ENCODE results near the gene EPB41. TPM values are rescaled to one million over a fixed set of nuclear protein-coding genes. Genes with fewer than 3 reads are reported as not detected.

EPB41 gene
- total RNA-seq, 1 experiment from 2014 or later = 20.2 TPM

DNA sequence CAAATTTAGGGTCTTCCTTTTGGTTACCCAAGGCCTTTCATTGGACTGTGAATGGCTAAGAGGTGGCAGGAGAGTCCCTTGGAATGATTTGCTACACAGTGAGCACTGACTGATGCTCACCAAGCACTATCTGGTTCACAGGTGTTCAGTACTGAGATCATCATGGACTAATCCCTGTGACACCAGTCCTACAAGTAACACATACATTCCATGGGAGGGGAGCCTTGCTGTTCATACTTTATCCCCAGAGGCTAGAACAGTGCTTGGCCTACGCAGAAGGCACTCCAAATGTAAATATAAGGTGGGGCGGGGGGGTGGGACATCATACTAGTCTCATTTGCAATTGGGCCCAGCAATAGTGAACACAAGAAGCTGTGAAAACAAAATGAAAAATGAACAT, 229.8 kb downstream of the EPB41 start:
- no peaks in the 10 kb centered on the region for H3K27me3 ChIP-seq (ENCODE audit: control insufficient read depth, insufficient read depth, low read length)
- POLR2A ChIA-PET = no interaction called here
- ATAC-seq (no peak), DNase-seq (ENCODE audit: low read depth, low spot score) (no peak)
- H3K36me3 ChIP-seq (ENCODE audit: control insufficient read depth, insufficient read depth, low read length) = peaks cover 12% of the 10 kb centered on the region; the same call in 1 of the 2 replicates
- BruUV-seq (replicated peaks) = no TSS peak
- intact Hi-C loops (cut with micrococcal nuclease; ENCODE audit: unreplicated experiment) (no loop called here), in situ Hi-C loops (cut with HindIII; ENCODE audit: low pct_unique_long_range_greater_than_20kb, low sequenced_read_pairs) (no loop called here)
- CTCF ChIA-PET = interaction anchor here (0.6 kb wide), 1 partner anchor 488 kb away, joined by 4 read pairs; no protein-coding TSS in a partner anchor
- TF ChIP-seq SIN3A (IDR thresholded peaks at IDR 0.05; ENCODE audit: borderline replicate concordance, insufficient read depth, low read depth, low read length) (no peak), TCF7L2 (IDR thresholded peaks at IDR 0.05; ENCODE audit: low read depth, low read length) (no peak), POLR2AphosphoS5 (IDR thresholded peaks at IDR 0.05; ENCODE audit: low read depth, low read length) (no peak)
- TF ChIP-seq, protein P1, sequence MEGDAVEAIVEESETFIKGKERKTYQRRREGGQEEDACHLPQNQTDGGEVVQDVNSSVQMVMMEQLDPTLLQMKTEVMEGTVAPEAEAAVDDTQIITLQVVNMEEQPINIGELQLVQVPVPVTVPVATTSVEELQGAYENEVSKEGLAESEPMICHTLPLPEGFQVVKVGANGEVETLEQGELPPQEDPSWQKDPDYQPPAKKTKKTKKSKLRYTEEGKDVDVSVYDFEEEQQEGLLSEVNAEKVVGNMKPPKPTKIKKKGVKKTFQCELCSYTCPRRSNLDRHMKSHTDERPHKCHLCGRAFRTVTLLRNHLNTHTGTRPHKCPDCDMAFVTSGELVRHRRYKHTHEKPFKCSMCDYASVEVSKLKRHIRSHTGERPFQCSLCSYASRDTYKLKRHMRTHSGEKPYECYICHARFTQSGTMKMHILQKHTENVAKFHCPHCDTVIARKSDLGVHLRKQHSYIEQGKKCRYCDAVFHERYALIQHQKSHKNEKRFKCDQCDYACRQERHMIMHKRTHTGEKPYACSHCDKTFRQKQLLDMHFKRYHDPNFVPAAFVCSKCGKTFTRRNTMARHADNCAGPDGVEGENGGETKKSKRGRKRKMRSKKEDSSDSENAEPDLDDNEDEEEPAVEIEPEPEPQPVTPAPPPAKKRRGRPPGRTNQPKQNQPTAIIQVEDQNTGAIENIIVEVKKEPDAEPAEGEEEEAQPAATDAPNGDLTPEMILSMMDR (IDR thresholded peaks at IDR 0.05) = no peak
- TF ChIP-seq, protein P2, sequence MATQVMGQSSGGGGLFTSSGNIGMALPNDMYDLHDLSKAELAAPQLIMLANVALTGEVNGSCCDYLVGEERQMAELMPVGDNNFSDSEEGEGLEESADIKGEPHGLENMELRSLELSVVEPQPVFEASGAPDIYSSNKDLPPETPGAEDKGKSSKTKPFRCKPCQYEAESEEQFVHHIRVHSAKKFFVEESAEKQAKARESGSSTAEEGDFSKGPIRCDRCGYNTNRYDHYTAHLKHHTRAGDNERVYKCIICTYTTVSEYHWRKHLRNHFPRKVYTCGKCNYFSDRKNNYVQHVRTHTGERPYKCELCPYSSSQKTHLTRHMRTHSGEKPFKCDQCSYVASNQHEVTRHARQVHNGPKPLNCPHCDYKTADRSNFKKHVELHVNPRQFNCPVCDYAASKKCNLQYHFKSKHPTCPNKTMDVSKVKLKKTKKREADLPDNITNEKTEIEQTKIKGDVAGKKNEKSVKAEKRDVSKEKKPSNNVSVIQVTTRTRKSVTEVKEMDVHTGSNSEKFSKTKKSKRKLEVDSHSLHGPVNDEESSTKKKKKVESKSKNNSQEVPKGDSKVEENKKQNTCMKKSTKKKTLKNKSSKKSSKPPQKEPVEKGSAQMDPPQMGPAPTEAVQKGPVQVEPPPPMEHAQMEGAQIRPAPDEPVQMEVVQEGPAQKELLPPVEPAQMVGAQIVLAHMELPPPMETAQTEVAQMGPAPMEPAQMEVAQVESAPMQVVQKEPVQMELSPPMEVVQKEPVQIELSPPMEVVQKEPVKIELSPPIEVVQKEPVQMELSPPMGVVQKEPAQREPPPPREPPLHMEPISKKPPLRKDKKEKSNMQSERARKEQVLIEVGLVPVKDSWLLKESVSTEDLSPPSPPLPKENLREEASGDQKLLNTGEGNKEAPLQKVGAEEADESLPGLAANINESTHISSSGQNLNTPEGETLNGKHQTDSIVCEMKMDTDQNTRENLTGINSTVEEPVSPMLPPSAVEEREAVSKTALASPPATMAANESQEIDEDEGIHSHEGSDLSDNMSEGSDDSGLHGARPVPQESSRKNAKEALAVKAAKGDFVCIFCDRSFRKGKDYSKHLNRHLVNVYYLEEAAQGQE (IDR thresholded peaks at IDR 0.05; ENCODE audit: insufficient read depth in 1 of 2, low read depth in 2 of 2, low read length in 1 of 2) = no peak
- no peak overlapping the region for H3K27ac ChIP-seq (ENCODE audit: low read length)
- no peak overlapping the region for H3K4me3 ChIP-seq (ENCODE audit: low read depth in 2 of 2, low read length in 2 of 2)
- H3K4me1 ChIP-seq (ENCODE audit: control insufficient read depth, insufficient read depth, low read length) = no peaks in the 10 kb centered on the region
- H3K9me3 ChIP-seq (ENCODE audit: control insufficient read depth, insufficient read depth, low read depth, low read length) = no peaks in the 10 kb centered on the region

DNA sequence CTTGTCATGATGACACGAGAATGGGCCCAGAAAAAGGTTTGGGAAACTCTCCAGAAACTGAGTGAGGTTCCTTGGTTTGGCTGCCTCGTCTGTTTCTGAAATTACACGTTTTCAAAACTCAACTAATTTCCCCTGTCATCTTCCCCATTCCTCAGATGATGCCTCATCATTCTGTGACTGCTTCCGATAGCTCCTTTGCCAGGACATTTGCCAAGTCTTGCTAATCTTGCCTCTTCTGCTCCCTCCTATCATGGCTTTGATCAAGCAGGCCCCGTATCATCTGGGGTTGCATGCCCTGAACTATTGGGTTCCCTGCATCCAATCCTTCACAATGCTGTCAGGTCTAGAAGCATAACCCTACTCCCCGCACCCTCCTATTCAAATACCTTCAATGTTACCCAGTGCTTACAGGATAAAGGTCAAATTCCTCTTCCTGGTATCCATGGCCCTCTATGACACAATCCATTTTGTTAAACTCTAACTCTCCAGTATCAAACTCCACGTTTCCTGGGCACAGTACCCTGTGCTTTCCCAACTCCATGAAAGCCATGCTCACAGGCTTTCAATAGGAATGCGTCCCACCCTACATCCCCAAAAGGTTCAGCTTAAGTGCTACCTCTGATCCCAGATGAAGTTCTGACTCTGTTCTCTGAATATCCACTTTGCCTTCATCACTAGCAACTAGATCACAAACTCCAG, 231.5 kb downstream of the EPB41 start:
- no peak for DNase-seq (ENCODE audit: low read depth, low spot score)
- H3K4me1 ChIP-seq (ENCODE audit: control insufficient read depth, insufficient read depth, low read length) = no peaks in the 10 kb centered on the region
- no peaks in the 10 kb centered on the region for H3K27me3 ChIP-seq (ENCODE audit: control insufficient read depth, insufficient read depth, low read length)
- H3K9me3 ChIP-seq (ENCODE audit: control insufficient read depth, insufficient read depth, low read depth, low read length) = no peaks in the 10 kb centered on the region
- TF ChIP-seq TCF7L2 (IDR thresholded peaks at IDR 0.05; ENCODE audit: low read depth, low read length) (no peak), SIN3A (IDR thresholded peaks at IDR 0.05; ENCODE audit: borderline replicate concordance, insufficient read depth, low read depth, low read length) (no peak), POLR2AphosphoS5 (IDR thresholded peaks at IDR 0.05; ENCODE audit: low read depth, low read length) (no peak; the same call in 1 of the 2 replicates)
- TF ChIP-seq, protein P2 (IDR thresholded peaks at IDR 0.05; ENCODE audit: insufficient read depth in 1 of 2, low read depth in 2 of 2, low read length in 1 of 2) = no peak
- TF ChIP-seq, protein P1 (IDR thresholded peaks at IDR 0.05) = no peak
- H3K4me3 ChIP-seq (ENCODE audit: low read depth in 2 of 2, low read length in 2 of 2) = no peak overlapping the region
- intact Hi-C loops (cut with micrococcal nuclease; ENCODE audit: unreplicated experiment) (no loop called here), in situ Hi-C loops (cut with HindIII; ENCODE audit: low pct_unique_long_range_greater_than_20kb, low sequenced_read_pairs) (no loop called here)
- ChIA-PET POLR2A (no interaction called here), CTCF (no interaction called here)
- peaks cover 15% of the 10 kb centered on the region; the same call in 1 of the 2 replicates for H3K36me3 ChIP-seq (ENCODE audit: control insufficient read depth, insufficient read depth, low read length)
- H3K27ac ChIP-seq (ENCODE audit: low read length) = no peak overlapping the region
- BruUV-seq (replicated peaks) = no TSS peak
- ATAC-seq = no peak
